GM21576 (cell line): Measurements from ENCODE around the gene TPX2.

Experiments used
- ATAC-seq: cut with Tn5 transposase; IDR thresholded peaks from one replicate; pipeline ENCODE4 v1.9.1; 2021; ENCODE audit warnings: mild to moderate bottlenecking, moderate library complexity; ENCODE audit not compliant: unreplicated experiment

Gene TPX2

DNA sequence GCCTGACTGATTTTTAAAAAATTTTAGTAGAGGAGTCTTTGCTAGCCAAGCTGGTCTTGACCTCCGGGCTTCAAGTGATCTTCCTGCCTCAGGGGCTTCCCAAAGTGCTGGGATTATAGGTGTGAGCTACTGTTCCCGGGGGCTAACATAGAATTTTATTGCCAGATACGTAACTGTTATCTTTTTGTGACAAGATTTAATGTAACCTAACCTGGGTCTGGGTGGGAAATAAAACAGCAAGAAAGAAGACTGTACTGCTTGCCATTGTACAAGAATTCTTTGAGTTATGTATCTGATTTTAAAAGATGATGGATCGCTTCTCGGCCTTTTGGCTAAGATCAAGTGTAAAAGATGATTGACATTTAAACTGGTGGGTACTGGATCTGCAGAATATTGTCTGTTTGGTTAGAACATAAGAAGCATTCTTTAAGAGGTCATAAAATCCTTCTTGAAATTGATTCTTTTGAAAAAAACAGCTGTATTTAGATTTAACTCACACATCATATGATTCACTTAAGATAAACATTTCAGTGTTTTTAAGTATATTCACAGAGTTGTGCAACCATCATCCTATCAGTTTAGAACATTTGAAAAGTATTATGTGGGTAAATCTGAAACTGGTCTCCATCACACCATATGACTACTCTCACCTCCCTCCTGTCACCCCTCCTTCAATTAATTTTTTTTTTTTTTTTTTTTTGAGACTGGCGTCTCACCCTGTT lies 21.6 kb downstream of the TPX2 start:
- no peak for ATAC-seq

DNA sequence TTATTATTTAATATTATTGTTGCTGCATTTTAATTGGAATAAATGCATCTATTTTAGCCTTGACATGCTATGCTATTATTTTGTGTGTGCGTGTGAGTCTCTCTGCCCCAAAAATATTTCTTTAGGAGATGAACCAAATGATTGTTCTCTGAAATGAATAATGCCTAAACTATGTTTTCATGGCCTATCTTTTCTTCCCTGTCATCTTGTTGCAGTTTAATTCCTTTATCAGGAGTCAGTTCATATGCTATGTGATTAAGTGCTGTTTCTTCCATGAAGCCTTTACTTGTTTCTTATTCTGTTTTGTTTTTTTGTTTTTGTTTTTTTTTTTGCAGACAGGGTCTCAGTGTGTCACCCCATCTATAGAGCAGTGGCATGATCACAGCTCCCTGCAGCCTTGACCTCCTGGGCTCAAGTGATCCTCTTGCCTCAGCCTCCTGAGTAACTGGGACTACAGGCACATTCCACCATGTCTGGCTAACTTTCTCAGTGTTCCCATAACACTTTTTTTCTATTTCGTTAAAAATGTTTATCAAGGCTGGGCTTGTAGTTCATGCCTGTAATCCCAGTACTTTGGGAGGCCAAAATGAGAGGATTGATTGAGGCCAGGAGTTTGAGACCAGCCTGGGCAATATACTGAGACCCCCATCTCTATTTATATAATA lies 25.7 kb downstream of the TPX2 start:
- ATAC-seq = no peak

DNA sequence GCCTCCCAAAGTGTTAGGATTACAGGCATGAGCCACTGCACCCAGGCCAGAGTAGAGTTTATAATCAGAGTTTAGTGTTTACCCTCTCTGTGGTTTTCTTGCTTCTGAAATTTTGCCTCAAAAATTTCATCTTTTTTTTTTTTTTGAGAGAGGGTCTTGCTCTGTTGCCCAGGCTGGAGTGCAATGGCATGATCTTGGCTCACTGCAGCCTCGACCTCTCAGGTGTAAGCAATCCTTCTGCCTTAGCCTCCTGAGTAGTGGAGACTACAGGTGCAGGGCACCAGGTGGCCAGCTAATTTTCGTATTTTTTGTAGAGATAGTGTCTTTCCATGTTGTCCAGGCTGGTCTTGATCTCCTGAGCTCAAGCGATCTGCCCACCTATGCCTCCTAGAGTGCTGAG lies 28.7 kb downstream of the TPX2 start:
- no peak for ATAC-seq

DNA sequence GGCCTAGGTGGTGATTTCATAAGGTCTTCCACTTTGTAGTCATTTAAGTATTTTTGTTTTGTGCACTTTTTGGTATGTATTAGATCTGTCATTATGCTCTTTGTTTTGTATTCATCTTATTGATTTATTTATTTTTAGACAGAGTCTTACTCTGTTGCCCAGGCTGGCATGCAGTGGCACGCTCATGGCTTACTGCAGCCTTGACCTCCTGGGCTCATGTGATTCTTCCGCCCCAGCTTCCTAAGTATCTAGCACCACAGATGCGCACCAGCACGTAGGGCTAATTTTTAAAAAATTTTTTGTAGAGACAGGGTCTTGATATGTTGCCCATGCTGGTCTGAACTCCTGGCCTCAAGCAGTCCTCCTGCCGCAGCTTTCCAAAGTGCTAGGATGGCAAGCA lies 30.6 kb downstream of the TPX2 start:
- no peak for ATAC-seq

DNA sequence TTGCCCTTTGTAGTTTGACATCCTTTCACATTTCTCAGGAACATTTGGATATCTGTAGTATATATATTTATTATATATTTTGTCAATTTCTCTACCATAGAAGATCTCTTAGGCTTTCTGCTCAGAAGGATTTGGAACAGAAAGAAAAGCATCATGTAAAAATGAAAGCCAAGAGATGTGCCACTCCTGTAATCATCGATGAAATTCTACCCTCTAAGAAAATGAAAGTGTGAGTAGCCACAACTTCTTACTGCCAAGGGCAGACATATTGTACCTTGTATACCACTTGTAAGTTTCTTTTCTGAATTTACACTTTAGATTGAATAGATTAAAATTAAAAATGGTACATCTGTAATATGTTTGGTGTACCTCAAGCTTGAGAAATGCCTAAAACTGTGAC lies 31.2 kb downstream of the TPX2 start:
- no peak for ATAC-seq

DNA sequence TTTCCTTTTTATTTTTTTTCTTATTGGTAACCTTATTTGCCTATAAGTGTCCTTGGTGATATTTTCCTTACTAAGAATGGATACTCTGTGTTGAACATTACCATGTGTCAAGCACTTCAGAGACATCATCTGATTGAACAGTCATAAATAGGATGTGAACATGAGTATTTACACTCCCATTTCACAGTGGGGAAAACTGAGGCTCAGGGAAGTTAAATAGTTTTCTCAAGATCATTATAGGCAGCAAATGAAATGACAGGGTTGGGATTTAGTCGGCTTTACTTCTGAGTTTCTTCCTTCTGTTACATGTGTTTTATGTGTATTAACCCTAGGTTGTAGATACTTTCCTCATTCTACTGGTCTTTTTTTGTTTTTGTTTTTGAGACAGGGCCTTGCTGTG lies 35.3 kb downstream of the TPX2 start:
- ATAC-seq = no peak

DNA sequence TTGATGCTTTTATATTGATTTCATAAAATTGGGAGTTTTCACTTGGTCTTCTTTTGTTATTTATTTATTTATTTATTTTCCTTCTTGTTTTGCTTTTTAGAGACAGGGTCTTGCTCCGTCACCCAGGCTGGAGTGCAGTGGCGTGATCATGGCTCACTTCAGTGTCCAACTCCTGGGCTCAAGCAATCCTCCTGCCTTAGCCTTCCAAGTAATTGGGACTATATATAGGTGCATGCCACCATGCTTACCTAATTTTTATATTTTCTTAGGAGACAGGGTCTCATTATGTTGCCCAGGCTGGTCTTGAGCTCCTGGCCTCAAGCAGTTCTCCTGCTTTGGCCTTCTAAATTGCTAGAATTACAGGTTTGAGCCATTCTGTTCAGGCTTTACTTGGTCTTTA lies 41.7 kb downstream of the TPX2 start:
- no peak for ATAC-seq

DNA sequence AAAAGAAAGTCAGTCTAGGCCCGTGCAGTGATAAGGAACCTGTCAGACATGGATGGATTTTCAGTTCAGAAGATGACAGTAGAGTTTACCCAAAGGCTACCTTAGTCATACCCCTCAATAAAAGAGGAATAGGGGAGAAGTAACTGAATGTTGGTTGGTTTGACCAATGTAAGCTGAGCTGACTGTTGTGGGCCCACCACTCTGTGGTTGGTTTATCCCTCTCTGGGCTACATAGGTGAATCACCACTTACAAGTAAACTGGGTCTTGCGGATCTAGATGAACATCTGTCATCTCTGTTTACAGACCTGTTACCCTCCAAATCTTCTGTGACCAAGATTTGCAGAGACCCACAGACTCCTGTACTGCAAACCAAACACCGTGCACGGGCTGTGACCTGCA lies 42.9 kb downstream of the TPX2 start:
- ATAC-seq = no peak

DNA sequence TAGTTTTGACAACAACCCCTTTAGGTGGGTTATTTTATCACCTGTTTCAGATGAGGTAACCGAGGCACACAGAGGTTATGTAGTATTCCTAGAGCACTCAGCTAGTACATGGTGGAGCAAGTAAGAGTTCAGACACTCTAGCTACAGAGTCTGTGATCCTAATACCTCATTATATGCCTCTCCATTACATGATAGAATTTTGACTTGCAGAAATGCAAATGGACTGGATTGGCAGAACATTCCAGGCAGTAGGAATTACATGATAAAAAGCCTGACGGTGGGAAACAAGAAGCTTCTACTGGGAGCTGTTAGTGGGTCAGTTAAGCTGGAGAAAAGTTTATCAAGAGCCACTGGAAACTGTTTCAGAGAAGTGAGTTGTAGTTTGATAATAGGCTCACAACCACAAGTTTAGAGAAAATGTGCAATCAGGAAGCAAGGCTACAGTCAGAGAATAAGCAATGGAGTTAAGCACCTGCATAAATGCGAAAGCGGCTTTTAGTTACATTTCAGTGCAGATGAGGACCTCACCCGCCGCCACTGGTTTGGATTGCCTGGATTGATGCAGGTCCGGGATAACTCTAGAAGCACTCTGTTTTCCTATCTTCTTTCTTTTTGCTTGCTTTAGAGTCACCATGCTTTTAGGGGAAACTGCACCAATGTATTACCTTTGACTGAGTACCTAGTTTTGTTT lies 45.4 kb downstream of the TPX2 start:
- no peak for ATAC-seq

DNA sequence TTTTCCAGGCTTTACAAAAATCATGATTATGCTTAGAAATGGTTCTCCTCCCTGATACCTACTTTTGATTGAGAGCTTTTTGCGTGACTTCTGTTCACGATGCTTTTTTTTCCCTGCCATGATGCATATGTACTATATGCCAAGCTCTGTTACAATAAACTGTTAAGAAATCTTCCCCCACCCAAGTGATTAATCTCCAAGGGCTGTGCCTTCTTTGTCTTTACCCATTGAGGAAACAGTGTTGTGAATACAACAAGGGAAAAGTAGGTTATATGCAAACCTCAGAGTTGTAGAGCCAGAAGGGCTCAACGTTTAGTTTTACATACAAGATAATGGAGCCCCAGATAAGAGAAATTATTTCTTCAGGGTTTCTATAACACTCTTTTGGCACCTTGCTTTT lies 46.0 kb downstream of the TPX2 start:
- no peak for ATAC-seq

DNA sequence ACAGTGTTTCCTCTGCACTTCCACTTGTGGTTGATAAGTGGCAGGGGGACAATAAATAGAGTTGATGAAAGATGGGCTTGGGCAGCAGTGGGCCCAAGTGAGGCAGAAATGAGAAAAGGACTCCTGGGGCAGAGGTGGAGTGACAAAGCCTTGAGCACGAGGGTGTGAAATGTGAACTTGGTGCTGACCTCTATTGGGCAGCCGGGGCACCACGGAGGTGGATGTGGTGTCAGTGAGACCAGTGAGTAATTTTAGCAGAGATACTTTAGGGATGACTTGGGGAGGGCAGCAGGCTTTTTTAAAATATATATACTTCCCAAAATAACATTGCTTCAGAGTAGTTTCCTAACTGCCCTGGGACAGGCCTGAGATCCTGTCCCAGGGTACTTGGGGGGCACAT lies 49.5 kb downstream of the TPX2 start:
- ATAC-seq = no peak

DNA sequence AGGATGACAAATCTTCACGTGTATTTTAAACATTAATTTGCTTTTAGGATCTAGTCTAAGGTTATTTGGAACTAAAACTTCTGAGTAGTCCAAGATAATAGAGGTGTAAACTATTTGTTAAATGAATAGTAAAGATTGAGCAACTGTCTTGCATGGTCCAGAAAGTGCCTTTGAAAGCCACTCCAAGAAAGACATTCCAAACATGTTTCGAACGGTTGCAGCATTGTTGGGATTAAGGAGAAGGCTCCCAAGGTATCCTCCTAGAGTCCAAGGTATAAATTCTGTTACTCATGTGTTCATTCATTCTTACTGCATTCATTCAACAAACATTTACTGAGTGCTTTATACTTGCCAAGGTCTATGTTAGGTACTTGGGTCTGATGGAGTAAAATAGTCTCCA lies 51.3 kb downstream of the TPX2 start:
- no peak for ATAC-seq

DNA sequence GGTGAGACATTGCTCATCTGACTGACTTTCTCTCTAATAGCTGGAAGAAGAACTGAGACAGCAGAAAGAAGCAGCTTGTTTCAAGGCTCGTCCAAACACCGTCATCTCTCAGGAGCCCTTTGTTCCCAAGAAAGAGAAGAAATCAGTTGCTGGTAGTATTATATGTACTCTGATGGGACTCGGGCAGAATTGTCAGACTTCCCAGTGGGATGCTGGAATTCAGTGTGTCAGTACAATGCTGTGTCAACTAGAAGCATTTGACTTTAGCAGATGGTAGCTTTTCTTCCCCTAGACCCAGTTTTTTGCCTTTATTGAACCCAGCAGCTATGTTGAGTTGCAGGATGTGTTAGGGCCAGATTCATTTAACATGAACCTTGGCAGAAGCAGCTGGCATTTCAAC lies 58.3 kb downstream of the TPX2 start:
- ATAC-seq = no peak

DNA sequence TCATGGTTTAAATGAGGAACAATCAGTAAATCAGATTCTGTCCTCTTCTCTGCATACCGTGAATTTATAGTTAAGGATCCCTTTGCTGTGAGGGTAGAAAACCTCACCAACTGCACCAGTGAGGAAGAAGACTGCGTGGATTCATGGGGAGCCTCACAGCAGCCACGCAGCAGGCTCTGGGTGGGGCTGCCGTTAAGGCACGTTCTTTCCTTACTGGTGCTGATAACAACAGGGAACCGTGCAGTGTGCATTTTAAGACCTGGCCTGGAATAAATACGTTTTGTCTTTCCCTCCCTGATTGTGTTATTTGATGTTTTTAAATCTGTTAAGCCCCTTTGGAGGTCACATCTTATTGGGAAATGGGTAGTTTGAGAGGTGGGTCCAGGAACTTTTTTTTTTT lies 62.4 kb downstream of the TPX2 start:
- ATAC-seq = no peak

DNA sequence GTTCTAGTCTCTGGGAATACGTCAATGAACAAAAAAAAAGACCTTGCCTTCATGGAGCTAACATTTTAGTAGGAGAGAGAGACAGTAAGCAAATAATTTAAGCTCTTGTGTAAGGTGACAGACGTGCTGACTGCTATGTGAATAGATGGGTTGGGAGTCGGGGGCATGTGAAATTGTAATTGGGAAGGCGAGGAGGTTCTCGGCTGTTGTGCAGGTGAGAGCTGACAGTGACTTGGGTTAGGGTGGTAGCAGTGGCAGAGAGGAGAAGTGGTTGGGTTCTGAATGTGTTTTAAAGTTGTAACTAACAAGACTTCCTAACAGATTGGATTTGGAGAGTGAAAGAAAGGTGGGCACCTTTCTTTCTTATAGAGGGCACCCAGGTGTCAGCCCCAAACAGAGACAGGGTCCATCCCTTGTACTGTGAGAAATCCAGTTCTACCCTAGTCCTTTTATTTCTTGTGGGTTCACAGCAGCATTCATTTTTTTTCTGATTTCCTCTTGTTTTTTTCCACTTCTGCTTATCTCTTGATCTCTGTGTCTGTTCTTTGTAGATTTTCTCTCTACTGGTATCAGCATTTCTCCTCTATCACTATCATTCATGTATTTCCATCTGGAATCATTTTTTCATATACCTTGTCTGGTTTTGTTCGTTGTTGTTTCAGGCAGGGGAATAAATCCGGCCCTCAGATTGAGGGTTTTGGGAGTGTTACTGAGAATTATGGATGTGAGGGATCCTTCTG lies 64.6 kb downstream of the TPX2 start:
- no peak for ATAC-seq

DNA sequence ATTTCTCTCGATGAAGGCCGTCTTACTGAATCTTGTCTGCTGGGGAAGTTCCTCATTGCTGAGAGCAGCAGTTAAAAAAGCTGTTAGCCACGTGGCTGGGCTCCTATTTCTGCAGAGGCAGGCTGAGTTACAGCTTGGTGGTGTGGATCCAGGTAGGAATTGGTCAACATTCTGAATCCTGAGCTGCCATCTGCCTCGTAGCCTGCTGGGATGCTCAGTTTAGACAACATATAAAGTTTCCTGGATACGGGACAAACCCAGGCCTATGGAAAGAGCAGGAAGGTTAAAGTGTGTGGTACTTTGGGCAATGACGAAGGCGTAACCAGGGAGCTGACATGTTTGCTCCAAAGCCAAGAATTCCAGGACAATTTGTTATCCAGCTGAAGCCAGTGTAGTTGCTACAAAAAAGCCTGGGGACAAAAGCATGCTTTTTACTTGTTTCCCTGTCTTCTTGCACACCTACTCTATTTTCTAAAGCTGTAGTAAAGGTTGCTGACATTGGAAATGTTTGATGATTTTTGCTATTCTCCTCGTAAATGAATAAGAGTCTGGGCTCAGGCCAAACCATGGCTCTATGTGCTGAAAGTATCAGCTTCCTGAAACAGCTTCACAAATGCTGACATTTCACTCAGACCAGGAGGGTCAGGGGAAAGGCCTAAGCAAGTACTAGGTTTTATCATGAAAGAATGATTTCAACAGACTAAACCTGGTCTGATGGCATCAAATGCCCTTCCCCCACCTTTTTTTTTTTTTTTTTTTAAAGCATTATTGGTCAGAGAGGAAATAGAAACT lies 67.7 kb downstream of the TPX2 start:
- ATAC-seq = no peak

DNA sequence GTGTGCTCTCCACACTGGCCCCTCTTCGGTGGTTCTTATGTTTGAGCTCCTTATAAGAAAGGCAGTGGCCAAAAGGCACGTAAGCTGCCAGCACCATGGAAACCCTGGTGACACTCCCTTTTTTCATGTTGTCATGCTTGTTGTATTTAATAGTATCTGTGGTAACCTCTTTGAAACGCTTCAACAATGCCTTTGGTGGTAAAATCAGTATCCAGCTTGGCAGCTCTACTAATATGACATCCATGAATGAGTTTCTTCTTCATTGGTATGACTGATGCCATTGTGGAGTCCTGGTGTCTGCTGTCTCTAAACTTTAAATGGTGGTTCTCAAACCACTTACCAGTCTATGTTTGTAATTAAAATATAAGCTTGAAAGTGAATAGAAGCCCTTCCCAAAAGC lies 69.4 kb downstream of the TPX2 start:
- ATAC-seq = no peak

DNA sequence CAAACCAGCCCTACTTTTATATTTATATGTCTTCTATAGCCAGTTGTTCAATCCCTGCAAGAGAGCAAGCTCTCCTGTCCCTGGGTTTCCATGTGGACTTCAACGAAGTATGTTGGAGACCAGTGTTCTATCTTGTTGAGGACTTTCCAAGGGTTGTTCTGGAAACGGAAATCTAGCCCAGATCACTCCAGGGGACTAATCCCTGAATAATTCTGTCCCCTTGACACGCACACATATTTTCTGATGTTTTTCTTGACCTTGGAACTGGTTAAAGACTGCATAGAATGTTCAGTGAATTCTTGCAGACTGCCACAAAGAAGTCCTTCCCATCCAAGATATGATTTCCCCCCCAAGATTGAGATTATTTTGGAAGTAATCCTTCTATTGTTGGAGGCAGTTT lies 70.6 kb downstream of the TPX2 start:
- ATAC-seq = no peak

DNA sequence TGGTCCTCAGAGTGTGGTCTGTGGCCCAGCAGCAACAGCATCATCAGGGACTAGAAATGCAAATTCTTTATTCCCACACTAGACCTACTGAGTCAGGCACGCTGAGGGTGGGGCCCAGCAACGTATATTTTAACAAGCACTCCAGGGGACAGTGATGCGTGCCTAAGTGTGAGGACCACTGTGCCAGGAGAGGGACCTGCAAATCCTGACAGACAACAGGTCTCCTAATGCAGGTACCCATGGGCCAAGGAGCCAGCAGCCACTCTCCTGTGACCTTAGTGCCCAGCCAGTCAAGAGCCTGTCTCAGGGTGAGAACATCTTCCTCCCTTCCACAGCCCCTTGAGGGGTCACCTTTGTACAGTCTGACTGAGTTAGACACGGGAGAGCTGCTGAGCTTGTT lies 72.1 kb downstream of the TPX2 start:
- no peak for ATAC-seq

DNA sequence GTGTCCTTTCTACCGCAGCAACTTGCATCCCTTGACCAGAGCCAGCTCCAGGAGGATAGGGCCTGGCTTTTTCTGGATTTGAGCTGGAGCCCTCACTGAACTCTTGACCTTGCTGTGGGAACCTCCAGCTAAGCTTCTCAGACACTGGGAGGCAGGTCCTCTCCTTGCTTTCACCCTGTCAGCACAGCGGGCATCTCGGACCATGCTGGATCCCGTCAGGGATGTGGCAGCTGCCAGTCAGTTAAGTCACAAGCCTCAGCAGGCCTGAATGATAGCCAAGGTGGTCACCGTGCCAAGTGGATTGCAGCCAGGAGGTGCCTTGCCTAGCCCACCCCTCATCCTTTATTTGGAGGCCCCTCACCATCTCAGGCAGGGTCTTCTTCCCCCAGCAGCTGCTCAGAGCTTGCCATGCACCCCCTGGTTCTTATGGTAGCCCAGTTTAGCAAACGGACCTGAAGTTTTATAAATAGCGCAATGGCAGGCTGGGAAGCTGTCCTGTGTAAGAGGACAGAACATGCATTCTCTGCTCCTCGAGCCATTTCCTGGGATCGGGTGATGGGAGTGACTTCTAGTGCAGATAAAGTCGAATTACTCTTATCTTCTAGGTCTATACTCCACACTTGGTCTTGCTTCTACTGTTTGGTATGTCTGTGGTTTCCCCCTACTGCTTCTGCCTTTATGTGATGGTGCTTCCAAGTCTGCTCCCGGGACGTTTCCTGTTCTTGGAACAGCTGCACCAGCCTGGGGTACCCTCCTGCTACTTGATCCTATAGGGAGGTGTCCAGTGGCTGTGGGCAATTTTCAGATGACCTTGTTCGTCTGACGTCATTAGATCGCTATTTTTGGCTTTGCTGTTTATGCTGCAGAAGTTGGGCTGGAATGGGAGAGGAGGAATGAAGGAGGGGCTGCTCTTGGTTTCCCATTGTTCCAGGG lies 73.0 kb downstream of the TPX2 start:
- ATAC-seq = no peak
